ENCODE data around the gene EDRF1.

DNA sequence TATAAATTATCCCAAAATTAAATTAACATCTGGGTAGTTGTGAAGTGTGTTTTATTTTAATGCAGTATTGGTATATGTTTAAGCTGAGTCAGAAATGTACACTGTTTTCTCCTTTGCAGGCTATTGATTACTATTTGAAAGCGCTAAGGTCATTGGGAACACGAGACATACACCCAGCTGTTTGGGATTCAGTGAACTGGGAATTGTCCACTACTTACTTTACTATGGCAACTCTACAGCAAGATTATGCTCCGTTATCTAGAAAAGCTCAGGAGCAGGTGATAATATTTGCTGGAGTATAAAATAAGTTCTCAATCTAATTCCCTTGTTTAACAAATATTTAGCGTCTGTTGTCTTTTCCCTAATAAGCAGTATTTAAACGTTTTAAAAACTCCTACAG lies 27.9 kb downstream of the EDRF1 start:
- TF ChIP-seq CTCF (conservative IDR thresholded peaks at IDR 0.05; ENCODE audit: low read depth, low read length) (no peak), RAD21 (IDR thresholded peaks at IDR 0.05; ENCODE audit: low read length) (no peak), RCOR1 (IDR thresholded peaks at IDR 0.05; ENCODE audit: insufficient replicate concordance, low read length) (no peak), CEBPB (IDR thresholded peaks at IDR 0.05; ENCODE audit: low read depth, low read length) (no peak), ELK1 (IDR thresholded peaks at IDR 0.05; ENCODE audit: borderline replicate concordance, low read depth, low read length) (no peak), BHLHE40 (IDR thresholded peaks at IDR 0.05; ENCODE audit: low read depth, low read length) (no peak), POLR2A (IDR thresholded peaks at IDR 0.05; ENCODE audit: low read depth, low read length) (no peak), NFE2L2 (IDR thresholded peaks at IDR 0.05; ENCODE audit: low read depth, low read length) (no peak), MAZ (IDR thresholded peaks at IDR 0.05; ENCODE audit: borderline replicate concordance, low read depth, low read length) (no peak), SMC3 (IDR thresholded peaks at IDR 0.05; ENCODE audit: low read depth, low read length) (no peak), USF2 (IDR thresholded peaks at IDR 0.05; ENCODE audit: low read depth, low read length) (no peak)

Data from IMR-90 (cell line).